Ishikawa (cell line): ENCODE results near the gene CXXC5.

Source experiments
- CEBPB ChIP-seq: IDR thresholded peaks from 2 replicates; pipeline ENCODE4 v1.6.1; 2012
- CREB1 ChIP-seq: IDR thresholded peaks from 2 replicates; pipeline ENCODE4 v1.6.1; 2012; ENCODE audit warnings: low read depth
- EGR1 ChIP-seq: IDR thresholded peaks from 2 replicates; pipeline ENCODE4 v1.6.1; 2012
- EP300 ChIP-seq: IDR thresholded peaks from 2 replicates; pipeline ENCODE4 v1.6.1; 2012; ENCODE audit warnings: borderline replicate concordance
- FOXM1 ChIP-seq: IDR thresholded peaks from 2 replicates; pipeline ENCODE4 v1.6.1; 2012; ENCODE audit warnings: low read depth, borderline replicate concordance
- NFIC ChIP-seq: IDR thresholded peaks from 2 replicates; pipeline ENCODE4 v1.6.1; 2012
- RAD21 ChIP-seq: IDR thresholded peaks from 2 replicates; pipeline ENCODE4 v1.6.1; 2012; ENCODE audit warnings: low read depth
- TAF1 ChIP-seq: IDR thresholded peaks from 2 replicates; pipeline ENCODE4 v1.6.1; 2012; ENCODE audit warnings: low read depth, mild to moderate bottlenecking
- YY1 ChIP-seq: IDR thresholded peaks from 2 replicates; pipeline ENCODE4 v1.6.1; 2012; ENCODE audit warnings: low read depth
- ZBTB7A ChIP-seq: IDR thresholded peaks from 2 replicates; pipeline ENCODE4 v1.6.1; 2012; ENCODE audit warnings: low read depth
- TF ChIP-seq, protein P1 (sequence below): IDR thresholded peaks from 2 replicates; pipeline ENCODE4 v1.6.1; 2012
- TF ChIP-seq, protein P2 (sequence below): IDR thresholded peaks from 2 replicates; pipeline ENCODE4 v1.6.1; 2012; ENCODE audit warnings: low read depth, mild to moderate bottlenecking

DNA sequence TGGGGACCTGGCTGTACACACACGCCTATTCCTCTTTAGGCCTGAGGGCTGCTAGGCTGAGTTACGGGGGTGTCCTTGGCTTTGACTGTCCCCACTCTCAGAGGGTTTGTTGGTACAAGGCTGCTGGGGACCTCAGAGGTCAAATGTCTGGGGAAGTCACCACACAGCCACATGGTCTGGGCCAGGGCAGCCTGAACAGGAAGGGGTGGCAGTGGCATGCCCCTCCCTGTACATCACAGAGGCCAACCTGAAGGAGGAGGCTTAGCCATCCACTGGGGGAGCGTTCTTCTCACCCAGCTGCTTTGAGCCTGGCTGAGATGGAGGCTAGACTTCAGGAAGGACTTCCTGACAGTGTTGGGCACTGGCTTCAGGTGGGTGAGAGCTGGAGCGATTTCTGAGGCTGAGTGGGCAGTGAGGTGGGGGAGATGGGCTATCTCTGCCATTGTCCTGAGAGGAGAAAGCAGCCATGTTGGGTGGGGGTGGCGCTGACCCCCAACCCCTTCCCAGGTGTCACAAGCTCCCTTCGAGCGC is 36.3 kb downstream of the CXXC5 start:
- TF ChIP-seq EP300 (no peak), CEBPB (no peak), ZBTB7A (no peak), FOXM1 (no peak), TAF1 (no peak), RAD21 (no peak), YY1 (0 out of 2 replicates have a peak, but pooled peaks have one; percentile 32), CREB1 (no peak), NFIC (no peak), EGR1 (no peak; the same call in 1 of the 2 replicates)
- TF ChIP-seq, protein P1, sequence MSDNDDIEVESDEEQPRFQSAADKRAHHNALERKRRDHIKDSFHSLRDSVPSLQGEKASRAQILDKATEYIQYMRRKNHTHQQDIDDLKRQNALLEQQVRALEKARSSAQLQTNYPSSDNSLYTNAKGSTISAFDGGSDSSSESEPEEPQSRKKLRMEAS = peak; percentile 50; the same call in 1 of the 2 replicates
- TF ChIP-seq, protein P2, sequence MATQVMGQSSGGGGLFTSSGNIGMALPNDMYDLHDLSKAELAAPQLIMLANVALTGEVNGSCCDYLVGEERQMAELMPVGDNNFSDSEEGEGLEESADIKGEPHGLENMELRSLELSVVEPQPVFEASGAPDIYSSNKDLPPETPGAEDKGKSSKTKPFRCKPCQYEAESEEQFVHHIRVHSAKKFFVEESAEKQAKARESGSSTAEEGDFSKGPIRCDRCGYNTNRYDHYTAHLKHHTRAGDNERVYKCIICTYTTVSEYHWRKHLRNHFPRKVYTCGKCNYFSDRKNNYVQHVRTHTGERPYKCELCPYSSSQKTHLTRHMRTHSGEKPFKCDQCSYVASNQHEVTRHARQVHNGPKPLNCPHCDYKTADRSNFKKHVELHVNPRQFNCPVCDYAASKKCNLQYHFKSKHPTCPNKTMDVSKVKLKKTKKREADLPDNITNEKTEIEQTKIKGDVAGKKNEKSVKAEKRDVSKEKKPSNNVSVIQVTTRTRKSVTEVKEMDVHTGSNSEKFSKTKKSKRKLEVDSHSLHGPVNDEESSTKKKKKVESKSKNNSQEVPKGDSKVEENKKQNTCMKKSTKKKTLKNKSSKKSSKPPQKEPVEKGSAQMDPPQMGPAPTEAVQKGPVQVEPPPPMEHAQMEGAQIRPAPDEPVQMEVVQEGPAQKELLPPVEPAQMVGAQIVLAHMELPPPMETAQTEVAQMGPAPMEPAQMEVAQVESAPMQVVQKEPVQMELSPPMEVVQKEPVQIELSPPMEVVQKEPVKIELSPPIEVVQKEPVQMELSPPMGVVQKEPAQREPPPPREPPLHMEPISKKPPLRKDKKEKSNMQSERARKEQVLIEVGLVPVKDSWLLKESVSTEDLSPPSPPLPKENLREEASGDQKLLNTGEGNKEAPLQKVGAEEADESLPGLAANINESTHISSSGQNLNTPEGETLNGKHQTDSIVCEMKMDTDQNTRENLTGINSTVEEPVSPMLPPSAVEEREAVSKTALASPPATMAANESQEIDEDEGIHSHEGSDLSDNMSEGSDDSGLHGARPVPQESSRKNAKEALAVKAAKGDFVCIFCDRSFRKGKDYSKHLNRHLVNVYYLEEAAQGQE = no peak
